ENCODE measurements around the gene COL28A1.
"Not testable (repeated sequence)": the region's sequence is repeated elsewhere in the genome, so short reads cannot be mapped to it uniquely, and the experiment has no call there.

The COL28A1 gene

DNA sequence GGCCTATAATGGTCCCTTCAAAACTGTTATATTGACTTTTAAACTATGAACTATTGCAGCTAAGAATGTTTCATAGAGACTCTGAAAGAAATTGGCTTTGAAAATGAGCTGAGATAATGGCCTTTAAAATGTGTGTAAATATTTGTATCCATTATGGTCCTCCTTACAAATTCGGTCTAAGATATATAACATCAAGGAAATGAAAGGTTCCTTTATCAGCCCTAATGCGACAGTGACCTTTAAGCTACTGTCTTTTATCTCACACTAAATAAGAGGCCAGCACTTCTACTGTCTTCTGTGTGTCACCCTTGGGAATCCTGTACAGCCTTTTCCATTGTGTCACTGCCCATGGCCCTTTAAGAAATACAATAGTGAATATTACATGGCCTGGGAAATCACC is 19.5 kb downstream of the COL28A1 start:
- DNase-seq: no peak

DNA sequence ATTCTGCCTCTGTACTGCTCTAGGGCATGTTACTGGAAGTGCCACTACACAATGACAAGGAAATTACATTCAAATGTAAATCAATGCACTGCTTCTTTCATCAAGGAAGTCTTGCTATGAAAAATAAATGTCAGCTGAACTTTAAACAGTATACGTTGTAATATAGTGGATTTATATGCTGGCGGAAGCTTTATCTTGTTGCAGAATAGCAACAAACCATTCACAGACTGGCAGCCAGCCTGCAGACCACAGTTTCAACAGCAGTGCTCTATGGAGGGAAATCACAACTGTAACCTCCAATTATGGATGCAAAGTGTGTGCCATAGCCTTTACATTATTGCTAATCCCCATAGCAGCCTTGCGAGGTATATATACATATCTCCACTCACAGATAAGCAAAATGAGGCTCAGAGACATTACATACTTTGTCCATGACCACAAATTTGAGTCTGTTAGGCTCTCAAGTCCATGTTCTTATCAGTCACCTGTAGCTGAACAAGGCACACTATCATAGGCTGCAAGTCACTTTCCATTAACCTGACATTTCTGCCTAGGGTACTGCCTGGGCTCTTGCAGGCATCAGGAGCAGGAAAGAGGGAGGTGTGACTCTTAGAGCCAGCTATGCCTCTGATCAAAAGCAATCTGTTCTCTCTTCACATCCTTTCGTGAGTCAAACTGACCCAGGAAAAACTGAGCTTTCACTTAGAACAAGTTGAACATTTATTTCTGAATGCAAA is 22.6 kb downstream of the COL28A1 start:
- DNase-seq: no peak

DNA sequence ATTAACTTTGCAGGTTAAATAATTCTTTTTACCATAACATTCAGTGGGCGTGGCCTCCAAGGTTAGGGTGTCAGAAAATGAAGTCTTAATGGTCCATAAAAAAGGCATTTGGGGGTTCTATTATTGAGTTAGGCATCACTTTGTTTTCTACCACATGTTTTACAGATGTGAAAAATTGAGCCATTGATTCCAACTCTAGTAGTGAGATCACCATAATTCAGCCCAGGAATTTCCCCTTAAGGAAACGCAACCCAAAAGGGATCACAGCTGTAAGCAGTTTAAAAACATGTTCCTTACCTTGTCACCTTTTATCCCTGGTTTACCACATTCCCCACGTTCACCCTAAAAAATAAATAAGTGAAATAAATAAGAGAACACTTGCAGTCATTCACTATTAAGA is 24.9 kb downstream of the COL28A1 start:
- DNase-seq: no peak

DNA sequence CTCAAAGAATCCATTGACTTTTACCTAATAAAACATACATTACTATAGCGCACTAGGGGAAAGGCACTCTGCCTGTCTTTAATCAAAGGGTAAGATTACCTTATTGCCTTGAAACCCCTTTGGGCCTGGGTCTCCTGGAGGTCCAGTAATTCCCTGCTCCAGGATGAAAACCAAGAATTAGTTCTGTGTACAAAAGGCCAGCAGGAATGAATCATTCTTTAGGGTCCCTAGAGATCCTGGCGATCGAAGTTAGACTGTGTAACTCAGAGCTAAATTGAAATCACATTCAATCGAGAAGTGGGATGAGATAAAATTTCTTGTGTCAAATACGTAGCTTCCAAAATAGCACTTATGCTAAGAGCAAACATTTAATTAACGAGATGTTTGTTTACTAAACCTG is 29.8 kb downstream of the COL28A1 start:
- DNase-seq: no peak

DNA sequence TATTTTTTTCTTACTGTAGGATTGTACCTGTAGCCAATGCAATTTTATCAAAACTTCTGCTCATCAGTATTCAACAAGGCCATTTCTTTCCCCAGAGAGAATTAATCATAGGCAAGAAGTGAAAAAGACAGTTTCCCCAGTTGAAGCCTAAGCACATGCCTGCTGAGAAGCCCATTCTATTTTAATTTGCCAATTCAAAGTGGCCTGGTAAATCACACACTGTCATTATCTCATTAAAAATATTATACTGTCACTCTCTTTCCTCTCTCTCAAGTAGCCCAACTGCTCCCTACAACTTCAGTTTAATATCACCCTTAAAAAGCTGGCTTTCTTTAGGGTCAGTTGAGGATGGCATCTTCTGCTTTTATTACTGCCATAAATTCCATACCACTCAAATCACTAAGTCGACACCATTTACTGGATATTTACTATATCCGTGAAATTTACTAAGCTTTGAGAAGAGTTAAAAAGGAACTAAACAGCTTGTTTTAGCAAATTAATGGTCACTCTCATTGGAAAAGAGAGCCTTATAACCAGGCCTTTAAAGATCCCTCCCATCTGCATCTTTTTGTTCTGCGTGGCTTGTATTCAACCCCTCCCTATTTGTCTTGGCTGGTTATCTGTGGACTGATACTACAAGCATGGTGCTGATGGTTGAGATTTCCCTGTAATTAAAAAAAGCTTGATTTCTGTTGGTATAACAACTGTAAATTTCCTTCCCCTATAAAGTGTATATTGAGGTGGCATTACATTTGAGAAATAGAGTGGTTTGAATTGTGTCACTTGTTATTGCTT is 30.6 kb downstream of the COL28A1 start:
- no peak for DNase-seq

GRCh38 chr7:7499892-7500291 is 35.8 kb downstream of the COL28A1 start:
- no peak for DNase-seq

GRCh38 chr7:7498856-7499255 is 36.8 kb downstream of the COL28A1 start:
- no peak for DNase-seq

GRCh38 chr7:7496311-7496710 is 39.4 kb downstream of the COL28A1 start:
- no peak for DNase-seq

GRCh38 chr7:7495171-7495570 is 40.5 kb downstream of the COL28A1 start:
- no peak for DNase-seq

GRCh38 chr7:7491044-7491443 is 44.6 kb downstream of the COL28A1 start:
- DNase-seq: no peak

DNA sequence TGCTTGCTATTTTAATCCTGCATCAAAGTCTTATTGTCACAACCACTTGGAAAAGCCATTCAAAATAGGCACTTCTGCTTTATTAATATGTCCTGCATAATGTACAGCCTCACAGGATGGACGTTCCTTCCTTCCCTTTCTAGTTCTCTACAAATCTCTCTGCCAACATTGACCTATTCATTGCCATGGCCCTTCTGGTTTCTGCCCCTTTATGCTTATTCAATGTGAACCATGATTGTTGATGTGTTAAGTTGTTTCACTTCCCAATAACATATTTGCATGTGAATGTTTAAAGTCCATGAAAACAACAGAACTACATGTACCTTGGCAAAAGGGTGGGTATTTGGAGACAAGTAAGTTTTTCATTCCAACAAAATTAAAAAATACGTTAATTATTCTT is 45.7 kb downstream of the COL28A1 start:
- no peak for DNase-seq

DNA sequence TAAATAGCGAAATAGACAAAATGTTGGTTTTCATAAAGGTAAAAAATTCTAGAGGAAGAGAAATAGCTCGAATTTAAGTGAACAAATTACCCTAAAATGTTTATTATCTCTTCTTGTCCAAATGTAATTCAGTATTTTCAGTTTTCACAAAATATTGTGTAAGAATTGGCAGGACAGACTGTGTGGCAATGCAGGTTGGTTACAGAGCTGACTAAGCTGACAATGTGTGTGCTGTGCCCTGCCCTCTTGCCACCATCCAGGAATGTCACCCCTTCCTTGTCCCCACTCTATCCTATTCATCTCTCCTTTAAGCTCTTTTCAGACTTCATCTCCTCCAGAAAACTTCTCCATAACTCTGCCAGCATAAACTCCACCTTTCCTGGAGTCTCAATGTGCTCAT is 46.1 kb downstream of the COL28A1 start:
- DNase-seq: no peak

GRCh38 chr7:7486362-7486761 is 49.3 kb downstream of the COL28A1 start:
- DNase-seq: no peak

GRCh38 chr7:7484072-7484471 is 51.6 kb downstream of the COL28A1 start:
- no peak for DNase-seq

- DNase-seq: no peak
Measured at GRCh38 chr7:7481802-7482201, 53.9 kb downstream of the COL28A1 start.

- no peak for DNase-seq
Measured at GRCh38 chr7:7479275-7479805, 56.3 kb downstream of the COL28A1 start.

GRCh38 chr7:7478569-7478968 is 57.1 kb downstream of the COL28A1 start:
- DNase-seq: no peak

GRCh38 chr7:7477641-7478040 is 58.0 kb downstream of the COL28A1 start:
- not testable (repeated sequence) for DNase-seq

DNA sequence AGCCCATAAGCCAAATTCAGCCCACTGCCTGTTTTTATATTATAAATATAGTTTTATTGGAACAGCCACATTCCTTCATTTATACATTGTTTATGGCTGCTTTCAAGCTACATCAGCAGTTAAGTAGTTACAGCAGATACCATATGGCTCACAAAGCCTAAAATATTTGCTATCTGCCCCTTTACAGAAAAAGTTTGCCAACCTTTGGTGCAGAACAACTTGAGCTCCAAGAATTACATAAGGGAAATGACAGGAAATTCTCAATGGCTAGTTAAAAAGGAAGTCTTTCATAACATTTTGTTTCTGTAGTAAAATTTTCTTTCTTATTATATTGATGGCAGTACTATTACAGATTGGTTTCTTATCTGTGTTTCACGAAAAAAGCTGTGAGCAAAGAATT is 59.3 kb downstream of the COL28A1 start:
- DNase-seq: no peak

- DNase-seq: no peak
Measured at GRCh38 chr7:7475601-7476000, 60.1 kb downstream of the COL28A1 start.

- DNase-seq: no peak
Measured at GRCh38 chr7:7474436-7474835, 61.2 kb downstream of the COL28A1 start.

DNA sequence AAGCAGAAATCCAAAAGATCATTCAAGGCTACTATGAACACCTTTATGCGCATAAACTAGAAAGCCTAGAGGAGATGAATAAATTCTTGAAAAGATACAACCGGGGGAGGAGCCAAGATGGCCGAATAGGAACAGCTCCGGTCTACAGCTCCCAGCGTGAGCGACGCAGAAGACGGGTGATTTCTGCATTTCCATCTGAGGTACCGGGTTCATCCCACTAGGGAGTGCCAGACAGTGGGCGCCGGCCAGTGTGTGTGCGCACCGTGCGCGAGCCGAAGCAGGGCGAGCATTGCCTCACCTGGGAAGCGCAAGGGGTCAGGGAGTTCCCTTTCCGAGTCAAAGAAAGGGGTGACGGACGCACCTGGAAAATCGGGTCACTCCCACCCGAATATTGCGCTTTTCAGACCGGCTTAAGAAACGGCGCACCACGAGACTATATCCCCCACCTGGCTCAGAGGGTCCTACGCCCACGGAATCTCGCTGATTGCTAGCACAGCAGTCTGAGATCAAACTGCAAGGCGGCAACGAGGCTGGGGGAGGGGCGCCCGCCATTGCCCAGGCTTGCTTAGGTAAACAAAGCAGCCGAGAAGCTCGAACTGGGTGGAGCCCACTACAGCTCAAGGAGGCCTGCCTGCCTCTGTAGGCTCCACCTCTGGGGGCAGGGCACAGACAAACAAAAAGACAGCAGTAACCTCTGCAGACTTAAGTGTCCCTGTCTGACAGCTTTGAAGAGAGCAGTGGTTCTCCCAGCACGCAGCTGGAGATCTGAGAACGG is 70.5 kb downstream of the COL28A1 start:
- DNase-seq: not testable (repeated sequence)

DNA sequence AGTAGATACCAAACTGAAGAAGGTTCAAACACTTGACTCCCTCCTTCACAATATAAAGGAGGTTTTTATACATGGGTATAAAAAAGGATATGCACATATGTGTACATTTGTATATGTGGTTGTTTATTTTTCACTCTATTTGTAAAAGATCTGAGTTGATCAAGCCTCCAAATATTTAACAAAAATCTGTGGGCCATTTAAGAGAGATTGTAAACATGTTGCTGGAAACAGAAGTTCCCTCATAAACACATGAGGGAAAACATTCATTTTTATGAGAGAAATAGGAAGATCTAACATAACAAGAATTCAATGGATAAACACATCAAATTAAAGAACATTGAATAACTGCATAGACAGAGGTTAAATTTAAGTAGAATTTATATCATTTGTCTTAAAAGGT is 81.7 kb downstream of the COL28A1 start:
- DNase-seq: no peak
